AG04450 (cell line): ENCODE measurements around the gene CCNYL1. TPM values are rescaled to one million over a fixed set of nuclear protein-coding genes. Genes with fewer than 3 reads are reported as not detected.
"Not testable (repeated sequence)": the region's sequence is repeated elsewhere in the genome, so short reads cannot be mapped to it uniquely, and the experiment has no call there.

Experiments
- CTCF ChIA-PET: fragments of 300-600, 350-600 bp; formaldehyde crosslinking; extraction: SDS; loops from one replicate; lab custom pipeline; 2022; ENCODE audit warnings: antibody characterized with exemption, inconsistent platforms; lab: Charles Lee
- POLR2A ChIA-PET: fragments of 350-600 bp; formaldehyde crosslinking; extraction: SDS; loops from one replicate; lab custom pipeline; 2021; ENCODE audit warnings: antibody characterized with exemption, inconsistent platforms; lab: Yijun Ruan, JAX
- DNase-seq: peaks from one replicate; pipeline ENCODE4 v3.0.0-alpha.2; 2011; ENCODE audit warnings: low read depth, low spot score
- H3K27ac ChIP-seq: one replicate; pipeline ENCODE4 v1.5.1; 2012; ENCODE audit warnings: low read depth, low read length, control low read depth
- H3K27me3 ChIP-seq: one replicate; pipeline ENCODE4 v1.6.0; 2012; ENCODE audit warnings: low read length; ENCODE audit not compliant: control insufficient read depth, insufficient read depth
- H3K4me3 ChIP-seq: 2 replicates; pipeline ENCODE4 v1.5.1; 2011; ENCODE audit warnings: mild to moderate bottlenecking, low read depth, low read length, control low read depth
- H3K9me3 ChIP-seq: 2 replicates; pipeline ENCODE4 v1.5.1; 2012; ENCODE audit warnings: low read length; ENCODE audit not compliant: control insufficient read depth, insufficient read depth
- CTCF ChIP-seq: IDR thresholded peaks from 2 replicates; pipeline ENCODE4 v1.5.1; 2011; ENCODE audit warnings: low read depth, low read length, control low read depth, inconsistent platforms
- polyA plus RNA-seq: library from polyadenylated mRNA; depleted of rRNA; stranded (reverse); fragments of >200 nt; gene quantifications from 2 replicates; pipeline ENCODE4 v1.2.3, GENCODE V29; 2011

The CCNYL1 gene
- polyA plus RNA-seq, 1 experiment, result 20.5 TPM

- TF ChIP-seq CTCF, result no peak
- Histone ChIP-seq H3K27ac (no peak overlapping the region), H3K4me3 (no peak overlapping the region), H3K27me3 (no peaks in the 10 kb centered on the region), H3K9me3 (no peaks in the 10 kb centered on the region)
- DNase-seq, result no peak
- CTCF ChIA-PET, result interaction anchor here (0.5 to 2.4 kb wide), 22 partner anchors 8 to 1039 kb away, joined by 3 to 18 read pairs (median 4); partner anchors contain the start of genes CCNYL1 and METTL21A
- POLR2A ChIA-PET, result no interaction called here
Observed at GRCh38 chr2:207733597-207734240, 22.3 kb downstream of the CCNYL1 start.

GRCh38 chr2:207734264-207734635, 22.8 kb downstream of the CCNYL1 start:
- no peaks in the 10 kb centered on the region for H3K27me3 ChIP-seq
- no peak overlapping the region for H3K27ac ChIP-seq
- peak; percentile 70 for TF ChIP-seq CTCF
- ChIA-PET POLR2A (no interaction called here), CTCF (interaction anchor here (0.5 to 2.4 kb wide), 24 partner anchors 9 to 1039 kb away, joined by 3 to 18 read pairs (median 4); partner anchors contain the start of genes CCNYL1 and METTL21A)
- no peak for DNase-seq
- H3K4me3 ChIP-seq, result no peak overlapping the region
- H3K9me3 ChIP-seq, result no peaks in the 10 kb centered on the region

GRCh38 chr2:207734636-207735512, 23.4 kb downstream of the CCNYL1 start:
- ChIA-PET CTCF (interaction anchor here (0.6 to 2.4 kb wide), 18 partner anchors 10 to 1040 kb away, joined by 3 to 18 read pairs (median 6); partner anchors contain the start of genes CCNYL1 and METTL21A), POLR2A (no interaction called here)
- H3K9me3 ChIP-seq, result no peaks in the 10 kb centered on the region
- no peak for TF ChIP-seq CTCF
- H3K27ac ChIP-seq, result no peak overlapping the region
- H3K27me3 ChIP-seq, result no peaks in the 10 kb centered on the region
- no peak overlapping the region for H3K4me3 ChIP-seq
- DNase-seq, result no peak

GRCh38 chr2:207735513-207735859, 24.0 kb downstream of the CCNYL1 start:
- H3K9me3 ChIP-seq, H3K27me3 ChIP-seq, H3K4me3 ChIP-seq, H3K27ac ChIP-seq, DNase-seq, POLR2A ChIA-PET: not testable (repeated sequence)
- CTCF ChIA-PET, result interaction anchor here (2.4 to 2.9 kb wide), 2 partner anchors 11 to 305 kb away, joined by 11 to 19 read pairs; no protein-coding TSS in a partner anchor

- Histone ChIP-seq H3K27ac (no peak overlapping the region), H3K27me3 (no peaks in the 10 kb centered on the region), H3K4me3 (no peak overlapping the region), H3K9me3 (no peaks in the 10 kb centered on the region)
- no peak for TF ChIP-seq CTCF
- no peak for DNase-seq
- ChIA-PET POLR2A (interaction anchor here (0.5 kb wide), 1 partner anchor 327 kb away, joined by 4 read pairs; no protein-coding TSS in a partner anchor), CTCF (interaction anchor here (1.0 to 10.3 kb wide), 6 partner anchors 10 to 511 kb away, joined by 3 to 332 read pairs (median 52); partner anchors contain the start of gene IDH1)
Observed at GRCh38 chr2:207743514-207743913, 32.1 kb downstream of the CCNYL1 start.
